Measurements from ENCODE around the gene ACBD4.

Gene ACBD4

DNA sequence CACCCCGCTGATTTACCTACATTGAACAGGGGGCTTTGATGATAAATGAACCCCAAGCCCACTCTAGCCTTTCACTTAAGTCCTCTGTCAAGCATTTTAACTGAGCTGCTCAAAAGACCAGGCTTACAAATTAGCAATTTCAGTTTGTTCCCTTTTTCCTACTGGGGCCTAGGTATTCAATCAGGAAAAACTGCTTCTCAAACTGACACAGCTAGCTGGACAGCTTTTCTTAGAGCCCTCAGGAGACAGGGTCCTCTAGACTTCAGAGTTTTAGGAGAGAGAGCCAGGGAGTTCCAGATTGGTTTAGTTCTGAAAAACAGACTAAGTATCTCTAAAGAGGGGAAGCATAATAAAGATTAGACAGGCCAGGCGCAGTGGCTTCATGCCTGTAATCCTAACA is 20.0 kb downstream of the ACBD4 start:
- DNase-seq (ENCODE audit: low read depth in 2 of 2), result no peak

DNA sequence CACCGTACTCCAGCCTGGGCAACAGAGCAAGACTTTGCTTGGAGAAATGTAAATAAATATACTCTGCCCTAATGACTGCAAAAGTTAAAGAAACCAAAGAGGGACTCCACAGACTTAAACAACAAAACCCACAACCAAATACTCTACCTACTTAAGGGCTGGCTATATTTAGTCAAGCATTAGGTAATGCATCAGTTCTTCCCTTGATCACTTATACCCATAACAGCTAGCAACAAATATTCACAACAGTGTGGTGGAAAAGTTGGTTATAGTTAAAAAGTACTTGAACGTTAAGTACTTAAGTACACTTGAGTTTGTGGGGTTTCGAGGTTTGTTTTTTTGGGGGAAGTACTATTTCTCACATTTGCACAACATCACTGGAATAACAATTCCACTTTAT is 20.8 kb downstream of the ACBD4 start:
- DNase-seq (ENCODE audit: low read depth in 2 of 2), result no peak

- DNase-seq (ENCODE audit: low read depth in 2 of 2), result peak; percentile 27 to 37
Observed at GRCh38 chr17:45160447-45161287, 25.2 kb downstream of the ACBD4 start.

DNA sequence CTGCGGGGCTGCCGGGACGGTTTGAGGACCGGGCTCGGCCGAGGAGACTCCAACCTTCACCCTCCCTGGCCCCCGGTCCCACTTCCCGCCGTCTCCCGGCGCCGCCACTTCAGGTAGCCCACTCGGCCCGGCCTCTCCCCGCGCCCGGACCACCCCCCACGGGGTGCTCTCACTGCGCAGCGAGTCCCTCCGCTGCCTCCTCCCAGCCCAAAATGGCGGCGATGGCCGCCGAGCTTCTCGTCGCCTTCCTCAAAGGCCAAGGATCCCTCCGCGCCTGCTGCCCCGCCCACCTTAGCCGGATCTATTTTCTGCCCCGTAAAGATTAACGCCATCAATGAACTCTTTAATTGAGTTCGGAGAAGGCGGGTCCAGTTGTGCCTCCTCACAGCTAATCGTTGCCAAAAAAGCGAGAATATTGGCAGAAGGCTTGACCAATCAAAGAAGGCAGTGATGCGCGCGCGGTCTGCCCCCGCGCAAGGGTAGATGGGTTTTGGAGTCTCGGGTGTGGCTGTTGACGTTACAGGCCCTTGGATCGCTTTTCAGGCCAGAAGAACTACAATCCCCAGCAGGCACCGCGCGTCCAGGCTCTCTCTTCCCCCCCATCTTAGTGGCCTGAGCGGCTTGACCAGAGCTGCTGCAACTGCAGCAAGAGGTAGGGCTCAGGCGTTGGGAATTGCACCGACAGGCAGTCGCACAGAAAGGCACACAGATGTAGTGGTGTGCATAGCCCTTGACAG is 26.0 kb downstream of the ACBD4 start, which contains the start of gene HEXIM2:
Gene HEXIM2 (plus strand): TSS at position 588 of the 737 bp plus-strand sequence. CDS start 919 bp downstream, outside the sequence.
- peak; percentile 95 to 97 for DNase-seq (ENCODE audit: low read depth in 2 of 2)

- no peak for DNase-seq (ENCODE audit: low read depth in 2 of 2)
Observed at GRCh38 chr17:45162025-45162687, 26.7 kb downstream of the ACBD4 start.

DNA sequence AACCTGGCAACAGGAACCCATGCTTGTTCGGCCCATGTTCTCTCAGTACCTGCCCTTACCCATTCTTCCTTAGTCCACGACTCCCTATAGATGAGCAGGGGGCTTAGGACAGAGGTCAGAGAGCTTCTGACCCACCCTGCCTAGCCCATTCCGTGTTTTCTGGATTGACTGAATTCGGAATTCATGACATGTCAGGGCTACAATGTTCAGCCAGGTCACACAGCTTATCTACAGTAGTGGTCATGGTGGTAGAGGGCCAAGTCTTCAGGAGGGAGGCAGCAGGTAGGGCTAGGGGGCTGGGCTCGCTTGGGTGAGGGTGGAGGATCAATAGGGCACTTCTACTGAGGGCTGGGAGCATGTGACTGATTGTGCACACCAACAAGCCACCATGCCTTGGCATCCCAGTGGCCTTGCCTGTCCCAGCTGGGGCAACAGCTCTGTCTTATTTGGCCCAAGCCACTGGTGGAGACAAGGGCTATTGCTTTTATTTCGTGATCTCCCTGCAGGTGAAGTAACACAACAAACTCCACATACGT is 29.3 kb downstream of the ACBD4 start:
- DNase-seq (ENCODE audit: low read depth in 2 of 2), result no peak

DNA sequence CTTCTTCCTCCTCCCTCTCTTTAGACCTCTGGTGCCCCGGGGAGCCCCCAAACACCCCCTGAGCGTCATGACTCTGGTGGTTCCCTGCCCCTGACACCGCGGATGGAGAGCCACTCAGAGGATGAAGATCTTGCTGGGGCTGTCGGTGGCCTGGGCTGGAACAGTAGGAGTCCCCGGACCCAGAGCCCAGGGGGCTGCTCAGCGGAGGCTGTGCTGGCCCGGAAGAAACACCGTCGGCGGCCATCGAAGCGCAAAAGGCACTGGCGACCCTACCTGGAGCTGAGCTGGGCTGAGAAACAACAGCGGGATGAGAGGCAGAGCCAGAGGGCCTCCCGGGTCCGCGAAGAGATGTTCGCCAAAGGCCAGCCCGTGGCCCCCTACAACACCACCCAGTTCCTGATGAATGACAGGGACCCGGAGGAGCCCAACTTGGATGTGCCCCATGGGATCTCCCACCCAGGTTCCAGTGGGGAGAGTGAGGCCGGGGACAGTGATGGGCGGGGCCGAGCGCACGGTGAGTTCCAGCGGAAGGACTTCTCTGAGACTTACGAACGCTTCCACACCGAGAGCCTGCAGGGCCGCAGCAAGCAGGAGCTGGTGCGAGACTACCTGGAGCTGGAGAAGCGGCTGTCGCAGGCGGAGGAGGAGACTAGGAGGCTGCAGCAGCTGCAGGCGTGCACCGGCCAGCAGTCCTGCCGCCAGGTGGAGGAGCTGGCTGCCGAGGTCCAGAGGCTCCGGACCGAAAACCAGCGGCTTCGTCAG is 33.7 kb downstream of the ACBD4 start:
- DNase-seq (ENCODE audit: low read depth in 2 of 2), result no peak

- no peak for DNase-seq (ENCODE audit: low read depth in 2 of 2)
Observed at GRCh38 chr17:45170280-45170930, 34.9 kb downstream of the ACBD4 start.

DNA sequence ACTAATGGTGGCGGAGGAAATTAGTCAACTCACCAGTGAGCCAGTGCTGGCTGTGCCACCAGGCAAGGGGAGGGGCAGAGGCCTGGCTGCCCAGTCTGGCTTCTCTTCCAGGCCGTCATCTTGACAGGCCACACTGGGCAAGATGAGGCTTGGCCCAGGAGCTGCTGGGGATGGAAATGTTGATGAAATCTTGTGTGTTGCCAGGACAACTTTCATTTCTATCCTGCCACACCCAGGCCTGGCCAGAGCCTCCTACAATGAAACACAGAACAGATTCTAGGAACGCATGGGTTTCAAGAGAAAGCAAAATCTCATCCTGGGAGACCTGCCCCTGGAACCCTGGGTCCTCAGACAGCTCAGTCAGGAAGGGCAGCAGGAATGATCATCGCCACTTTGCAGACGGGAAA is 35.4 kb downstream of the ACBD4 start:
- no peak for DNase-seq (ENCODE audit: low read depth in 2 of 2)

- DNase-seq (ENCODE audit: low read depth in 2 of 2), result no peak
Observed at GRCh38 chr17:45171338-45172231, 36.1 kb downstream of the ACBD4 start.

GRCh38 chr17:45172232-45172540 is 36.7 kb downstream of the ACBD4 start:
- no peak for DNase-seq (ENCODE audit: low read depth in 2 of 2)

DNA sequence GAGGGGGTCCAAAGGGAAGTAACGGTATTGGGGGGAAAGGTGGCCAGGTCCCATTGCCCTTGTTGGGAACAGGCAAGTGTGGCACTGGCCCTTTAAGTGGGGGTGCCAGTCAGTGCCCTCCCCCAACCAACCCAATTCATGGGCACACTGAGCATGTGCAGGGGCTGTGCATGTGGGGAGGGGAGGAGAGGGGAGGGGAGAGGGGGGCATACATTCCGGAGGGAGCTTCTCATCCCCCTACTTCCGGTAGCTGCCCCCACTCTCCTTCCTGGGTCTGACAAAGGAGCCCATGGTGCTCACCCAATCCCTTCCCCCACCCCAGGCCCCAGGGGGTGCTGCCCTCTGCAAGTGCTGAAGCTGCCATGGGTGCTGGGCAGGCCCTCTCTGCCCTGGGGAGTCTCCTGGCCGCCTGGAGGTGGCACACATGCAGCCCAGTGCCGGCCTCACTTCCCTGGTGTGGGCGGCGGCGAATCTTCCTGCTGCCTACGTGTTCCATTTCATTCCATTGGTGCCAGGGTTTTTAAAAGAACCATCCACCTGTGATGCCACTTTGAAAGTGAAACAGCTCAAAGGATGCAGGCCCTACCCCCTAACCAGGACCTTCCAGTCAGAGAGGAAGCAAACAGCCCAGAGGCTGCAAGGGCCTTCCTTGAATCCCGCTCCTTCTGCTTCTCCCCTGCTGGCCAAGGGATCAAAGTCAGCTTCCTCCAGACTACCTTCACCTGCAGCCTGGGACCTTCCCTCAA is 37.2 kb downstream of the ACBD4 start:
- peak; percentile 24 to 49 for DNase-seq (ENCODE audit: low read depth in 2 of 2)

- DNase-seq (ENCODE audit: low read depth in 2 of 2), result no peak
Observed at GRCh38 chr17:45175759-45176115, 40.2 kb downstream of the ACBD4 start.

DNA sequence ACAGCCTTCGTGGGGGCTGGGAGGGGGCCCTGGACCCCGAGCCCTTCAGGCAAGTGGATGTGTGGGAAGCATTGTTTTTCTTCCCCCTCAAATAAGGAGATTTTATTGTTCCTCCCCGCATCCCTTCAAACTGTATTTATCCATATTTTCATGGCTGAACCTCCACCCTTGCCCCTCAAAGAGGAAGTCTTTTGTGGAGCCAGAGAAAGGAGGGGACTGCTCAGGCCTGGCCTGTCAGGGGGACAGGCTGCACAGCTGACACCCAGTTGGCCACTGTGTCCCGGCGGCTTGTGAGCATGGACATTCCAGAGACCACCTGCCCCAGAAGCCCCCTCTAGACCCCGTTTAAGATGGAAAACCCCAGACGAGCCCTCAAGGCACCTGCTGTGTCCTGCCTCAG is 42.1 kb downstream of the ACBD4 start:
- DNase-seq (ENCODE audit: low read depth in 2 of 2), result no peak

DNA sequence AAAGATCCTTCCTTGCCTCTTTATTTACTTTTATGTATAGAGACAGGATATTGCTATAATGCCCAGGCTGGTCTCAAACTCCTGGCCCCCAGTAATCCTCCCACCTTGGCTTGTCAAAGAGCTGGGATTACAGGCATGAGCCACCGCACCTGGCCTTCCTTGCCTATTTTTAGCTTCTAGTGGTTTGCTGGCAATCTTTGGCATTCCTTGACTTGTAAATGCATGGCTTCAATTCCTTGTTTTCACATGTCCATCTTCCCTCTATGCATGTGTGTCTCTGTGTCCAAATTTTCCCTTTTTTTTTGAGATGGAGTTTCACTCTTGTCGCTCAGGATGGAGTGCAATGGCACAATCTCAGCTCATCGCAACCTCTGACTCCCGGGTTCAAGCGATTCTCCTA is 48.7 kb downstream of the ACBD4 start:
- no peak for DNase-seq (ENCODE audit: low read depth in 2 of 2)

DNA sequence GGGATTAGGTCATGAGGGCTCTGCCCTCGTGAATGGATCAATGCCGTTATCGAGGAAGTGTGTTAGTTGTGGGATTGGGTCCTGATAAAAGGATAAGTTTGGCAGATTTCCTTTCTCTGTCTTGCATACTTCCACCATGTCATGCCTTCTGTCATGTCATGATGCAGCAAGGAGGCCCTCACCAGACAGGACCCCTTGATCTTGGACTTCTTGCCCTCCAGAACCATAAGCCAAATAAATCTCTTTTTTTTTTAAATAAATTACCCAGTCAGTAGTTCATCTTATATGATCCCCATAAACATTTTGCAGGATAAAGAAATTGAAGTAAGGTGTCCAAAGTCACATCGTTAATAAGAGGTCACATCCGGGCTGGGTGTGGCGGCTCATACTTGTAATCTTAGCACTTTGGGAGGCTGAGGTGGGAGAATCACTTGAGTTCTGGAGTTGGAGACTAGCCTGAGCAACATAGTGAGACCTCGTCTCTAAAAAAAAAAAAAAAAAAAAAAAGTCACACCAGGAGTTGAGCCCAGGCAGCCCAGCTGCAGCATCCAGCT is 51.4 kb downstream of the ACBD4 start:
- no peak for DNase-seq (ENCODE audit: low read depth in 2 of 2)

DNA sequence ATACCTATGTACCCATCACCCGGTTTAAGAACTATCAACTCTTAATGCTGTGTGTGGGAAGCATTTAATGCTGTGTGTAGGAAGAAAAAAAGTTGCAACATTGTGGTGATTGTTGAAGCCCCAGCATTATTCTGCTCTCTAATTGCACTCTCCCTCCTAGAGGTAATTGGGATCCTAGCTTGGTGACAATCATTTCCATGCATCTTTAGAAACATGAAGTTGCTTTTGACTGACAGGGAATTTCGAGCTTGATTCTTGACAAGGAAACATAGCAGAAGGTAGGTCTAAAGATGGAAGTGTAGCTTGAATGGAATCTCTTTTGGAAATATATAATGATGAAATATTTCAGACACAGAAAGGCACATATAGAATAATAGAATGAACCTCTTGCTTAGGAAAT is 53.5 kb downstream of the ACBD4 start:
- no peak for DNase-seq (ENCODE audit: low read depth in 2 of 2)

- DNase-seq (ENCODE audit: low read depth in 2 of 2), result no peak
Observed at GRCh38 chr17:45190503-45191255, 55.2 kb downstream of the ACBD4 start.

All from stimulated activated CD8-positive, alpha-beta memory T cell treated with anti-CD3 and anti-CD28 coated beads, Interleukin-15, amount 100 ng/mL, for 48 hours (primary cell).